ENCODE results near the gene BTLA. TPM values are rescaled to one million over a fixed set of nuclear protein-coding genes. Genes with fewer than 3 reads are reported as not detected.

BTLA gene
- total RNA-seq, 1 experiment from 2014 or later: not detected

DNA sequence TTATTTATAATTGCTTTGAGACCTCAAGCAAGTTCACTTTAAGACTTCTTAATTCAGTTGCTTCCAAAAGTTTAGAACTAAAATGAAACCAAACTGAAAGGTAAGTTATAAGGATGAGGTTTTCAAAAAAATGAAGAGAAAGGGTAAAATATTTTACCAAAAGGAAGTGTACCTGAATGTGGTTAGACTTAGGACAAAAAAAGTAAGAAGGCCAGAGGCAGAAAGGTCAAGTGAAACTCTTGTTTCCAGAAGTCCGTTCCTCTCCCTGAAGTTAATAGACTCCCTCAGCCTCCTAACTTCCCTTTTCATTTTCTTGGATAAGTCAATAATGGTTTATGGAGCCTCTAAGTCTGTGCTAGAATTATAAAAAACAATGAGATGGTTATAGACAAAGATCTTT lies 16.6 kb downstream of the BTLA start:
- no peaks in the 10 kb centered on the region for H3K9me2 ChIP-seq (replicated peaks; ENCODE audit: low read length)
- no peaks in the 10 kb centered on the region for H3K79me2 ChIP-seq (ENCODE audit: low read length)
- no peaks in the 10 kb centered on the region for H4K20me1 ChIP-seq (ENCODE audit: low read length)
- H2AFZ ChIP-seq (ENCODE audit: low read length): no peak overlapping the region
- ATAC-seq (no peak), DNase-seq (no peak)
- H3K4me2 ChIP-seq (ENCODE audit: low read length): no peak overlapping the region
- no peaks in the 10 kb centered on the region for H3K36me3 ChIP-seq (ENCODE audit: low read depth, low read length)
- intact Hi-C loops (cut with micrococcal nuclease): no loop called here
- no peak for TF ChIP-seq EZH2phosphoT487 (IDR thresholded peaks at IDR 0.05; ENCODE audit: borderline replicate concordance, low read length)
- no peak for TF ChIP-seq EZH2 (IDR thresholded peaks at IDR 0.05; ENCODE audit: low read length, unreplicated experiment)
- TF ChIP-seq, protein P1, sequence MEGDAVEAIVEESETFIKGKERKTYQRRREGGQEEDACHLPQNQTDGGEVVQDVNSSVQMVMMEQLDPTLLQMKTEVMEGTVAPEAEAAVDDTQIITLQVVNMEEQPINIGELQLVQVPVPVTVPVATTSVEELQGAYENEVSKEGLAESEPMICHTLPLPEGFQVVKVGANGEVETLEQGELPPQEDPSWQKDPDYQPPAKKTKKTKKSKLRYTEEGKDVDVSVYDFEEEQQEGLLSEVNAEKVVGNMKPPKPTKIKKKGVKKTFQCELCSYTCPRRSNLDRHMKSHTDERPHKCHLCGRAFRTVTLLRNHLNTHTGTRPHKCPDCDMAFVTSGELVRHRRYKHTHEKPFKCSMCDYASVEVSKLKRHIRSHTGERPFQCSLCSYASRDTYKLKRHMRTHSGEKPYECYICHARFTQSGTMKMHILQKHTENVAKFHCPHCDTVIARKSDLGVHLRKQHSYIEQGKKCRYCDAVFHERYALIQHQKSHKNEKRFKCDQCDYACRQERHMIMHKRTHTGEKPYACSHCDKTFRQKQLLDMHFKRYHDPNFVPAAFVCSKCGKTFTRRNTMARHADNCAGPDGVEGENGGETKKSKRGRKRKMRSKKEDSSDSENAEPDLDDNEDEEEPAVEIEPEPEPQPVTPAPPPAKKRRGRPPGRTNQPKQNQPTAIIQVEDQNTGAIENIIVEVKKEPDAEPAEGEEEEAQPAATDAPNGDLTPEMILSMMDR (conservative IDR thresholded peaks at IDR 0.05; ENCODE audit: low read depth, low read length): no peak
- CTCF ChIA-PET: no interaction called here
- no TSS peak for BruUV-seq (replicated peaks)
- POLR2A ChIA-PET (ENCODE audit: unreplicated experiment): no interaction called here
- H3K9me3 ChIP-seq (ENCODE audit: low read length): no peaks in the 10 kb centered on the region
- H3K4me3 ChIP-seq (ENCODE audit: low read length): no peak overlapping the region
- no peak overlapping the region for H3K27ac ChIP-seq (ENCODE audit: low read length)
- H3K4me1 ChIP-seq (ENCODE audit: insufficient read depth, low read length): no peaks in the 10 kb centered on the region
- peaks cover 31% of the 10 kb centered on the region for H3K27me3 ChIP-seq (ENCODE audit: low read length)
- H3K9ac ChIP-seq (ENCODE audit: low read length): no peak overlapping the region
- H3F3A ChIP-seq (ENCODE audit: low read length, unreplicated experiment): no peaks in the 10 kb centered on the region

- Histone ChIP-seq H3F3A (ENCODE audit: low read length, unreplicated experiment) (no peaks in the 10 kb centered on the region), H3K9ac (ENCODE audit: low read length) (no peak overlapping the region), H3K9me3 (ENCODE audit: low read length) (no peaks in the 10 kb centered on the region), H3K4me1 (ENCODE audit: insufficient read depth, low read length) (no peaks in the 10 kb centered on the region), H3K27ac (ENCODE audit: low read length) (no peak overlapping the region), H3K4me3 (ENCODE audit: low read length) (no peak overlapping the region), H3K36me3 (ENCODE audit: low read depth, low read length) (no peaks in the 10 kb centered on the region), H3K79me2 (ENCODE audit: low read length) (no peaks in the 10 kb centered on the region), H4K20me1 (ENCODE audit: low read length) (no peaks in the 10 kb centered on the region), H3K9me2 (replicated peaks; ENCODE audit: low read length) (no peaks in the 10 kb centered on the region), H3K4me2 (ENCODE audit: low read length) (no peak overlapping the region), H2AFZ (ENCODE audit: low read length) (no peak overlapping the region), H3K27me3 (ENCODE audit: low read length) (peaks cover 36% of the 10 kb centered on the region)
- no TSS peak for BruUV-seq (replicated peaks)
- ATAC-seq (no peak), DNase-seq (no peak)
- CTCF ChIA-PET: no interaction called here
- TF ChIP-seq, protein P1 (conservative IDR thresholded peaks at IDR 0.05; ENCODE audit: low read depth, low read length): no peak
- TF ChIP-seq EZH2 (IDR thresholded peaks at IDR 0.05; ENCODE audit: low read length, unreplicated experiment) (no peak), EZH2phosphoT487 (IDR thresholded peaks at IDR 0.05; ENCODE audit: borderline replicate concordance, low read length) (no peak)
- intact Hi-C loops (cut with micrococcal nuclease): no loop called here
- POLR2A ChIA-PET (ENCODE audit: unreplicated experiment): no interaction called here
Observed at GRCh38 chr3:112481302-112481721, 18.0 kb downstream of the BTLA start.

- intact Hi-C loops (cut with micrococcal nuclease): no loop called here
- Histone ChIP-seq H3K27me3 (ENCODE audit: low read length) (peaks cover 52% of the 10 kb centered on the region), H3K79me2 (ENCODE audit: low read length) (no peaks in the 10 kb centered on the region), H3K9me2 (replicated peaks; ENCODE audit: low read length) (no peaks in the 10 kb centered on the region), H4K20me1 (ENCODE audit: low read length) (no peaks in the 10 kb centered on the region), H3F3A (ENCODE audit: low read length, unreplicated experiment) (no peaks in the 10 kb centered on the region), H3K9ac (ENCODE audit: low read length) (no peak overlapping the region), H3K4me2 (ENCODE audit: low read length) (no peak overlapping the region), H3K36me3 (ENCODE audit: low read depth, low read length) (no peaks in the 10 kb centered on the region), H3K4me1 (ENCODE audit: insufficient read depth, low read length) (no peaks in the 10 kb centered on the region), H3K4me3 (ENCODE audit: low read length) (no peak overlapping the region), H2AFZ (ENCODE audit: low read length) (no peak overlapping the region), H3K27ac (ENCODE audit: low read length) (no peak overlapping the region), H3K9me3 (ENCODE audit: low read length) (no peaks in the 10 kb centered on the region)
- POLR2A ChIA-PET (ENCODE audit: unreplicated experiment): no interaction called here
- CTCF ChIA-PET: no interaction called here
- DNase-seq (no peak), ATAC-seq (no peak)
- TF ChIP-seq EZH2 (IDR thresholded peaks at IDR 0.05; ENCODE audit: low read length, unreplicated experiment) (no peak), EZH2phosphoT487 (IDR thresholded peaks at IDR 0.05; ENCODE audit: borderline replicate concordance, low read length) (no peak)
- TF ChIP-seq, protein P1 (conservative IDR thresholded peaks at IDR 0.05; ENCODE audit: low read depth, low read length): no peak
- no TSS peak for BruUV-seq (replicated peaks)
Observed at GRCh38 chr3:112477891-112478290, 21.4 kb downstream of the BTLA start.

Measured in PC-3 (cell line).